Stimulated activated CD8-positive, alpha-beta memory T cell treated with anti-CD3 and anti-CD28 coated beads, Interleukin-2, amount 100 ng/mL, for 1 hour (primary cell): ENCODE data around the gene ACACA.

ENCODE experiments used
- DNase-seq, 2 donors: peaks; one replicate each; pipeline ENCODE4 v3.0.0-alpha.2; 2020; ENCODE audit warnings: low read depth in 2 of 2

Gene ACACA

GRCh38 chr17:37131669-37132611 is 274.7 kb downstream of the ACACA start:
- DNase-seq: no peak

DNA sequence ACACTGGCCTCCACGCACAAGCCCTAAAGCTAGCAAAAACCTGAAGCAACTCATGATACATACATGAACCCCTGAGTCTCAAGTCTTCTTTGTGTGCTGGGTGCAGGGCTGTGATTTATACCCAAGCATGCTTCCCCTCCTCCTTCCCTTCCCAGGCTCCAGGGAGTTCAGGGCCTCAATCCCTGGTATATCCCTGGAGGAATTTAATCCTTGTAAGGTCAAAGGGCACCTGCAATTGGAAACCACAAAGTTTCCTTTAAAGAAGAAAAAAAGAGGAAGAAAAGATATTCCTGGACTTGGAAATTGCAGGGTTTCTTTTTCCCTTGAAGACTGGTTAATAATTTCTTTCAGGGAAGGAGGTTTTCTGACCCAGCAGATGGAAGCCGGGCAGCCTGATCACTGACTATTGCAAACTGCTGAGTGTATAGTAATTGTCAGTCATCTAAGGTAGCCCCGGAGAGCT is 275.6 kb downstream of the ACACA start:
- no peak for DNase-seq

DNA sequence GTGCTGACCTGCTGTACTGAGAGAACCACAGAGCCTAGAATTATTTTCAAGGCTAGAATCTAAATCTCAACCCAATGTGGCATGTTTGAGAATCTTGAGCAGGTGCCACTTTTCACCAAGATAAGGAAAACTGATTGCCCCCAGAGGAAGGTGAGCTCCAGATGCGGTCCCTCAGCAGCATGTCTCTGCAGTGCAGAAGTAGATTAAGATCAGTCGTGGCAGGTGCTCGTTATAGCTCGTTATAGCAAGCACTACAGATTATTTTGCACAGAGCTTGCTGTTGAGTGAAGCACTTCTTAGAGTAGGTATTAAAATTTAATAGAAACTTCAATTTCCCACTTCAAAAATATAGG is 281.8 kb downstream of the ACACA start:
- no peak for DNase-seq

- DNase-seq: no peak
These were observed 282.5 kb downstream of the ACACA start for GRCh38 chr17:37123941-37124820.

GRCh38 chr17:37123386-37123785 is 283.2 kb downstream of the ACACA start:
- DNase-seq: no peak

DNA sequence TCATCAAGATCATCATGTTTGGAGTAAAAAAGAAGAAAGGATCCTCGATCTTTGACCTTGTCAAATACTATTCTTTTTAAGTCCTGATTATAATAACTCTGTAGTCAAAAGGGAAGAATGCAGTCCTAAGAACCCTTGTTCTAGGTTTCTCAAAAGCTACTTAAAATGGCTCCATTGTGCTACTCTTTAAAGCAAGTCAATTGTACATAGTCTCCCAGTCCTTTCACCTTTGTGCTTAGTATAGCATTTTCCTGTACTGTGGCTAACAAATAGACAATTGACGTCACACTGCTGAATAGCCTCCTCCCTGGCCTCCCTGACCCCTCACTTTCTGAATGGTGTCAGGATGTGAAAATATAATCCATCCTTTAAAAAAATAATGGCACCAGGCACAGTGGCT is 285.0 kb downstream of the ACACA start:
- DNase-seq: no peak

DNA sequence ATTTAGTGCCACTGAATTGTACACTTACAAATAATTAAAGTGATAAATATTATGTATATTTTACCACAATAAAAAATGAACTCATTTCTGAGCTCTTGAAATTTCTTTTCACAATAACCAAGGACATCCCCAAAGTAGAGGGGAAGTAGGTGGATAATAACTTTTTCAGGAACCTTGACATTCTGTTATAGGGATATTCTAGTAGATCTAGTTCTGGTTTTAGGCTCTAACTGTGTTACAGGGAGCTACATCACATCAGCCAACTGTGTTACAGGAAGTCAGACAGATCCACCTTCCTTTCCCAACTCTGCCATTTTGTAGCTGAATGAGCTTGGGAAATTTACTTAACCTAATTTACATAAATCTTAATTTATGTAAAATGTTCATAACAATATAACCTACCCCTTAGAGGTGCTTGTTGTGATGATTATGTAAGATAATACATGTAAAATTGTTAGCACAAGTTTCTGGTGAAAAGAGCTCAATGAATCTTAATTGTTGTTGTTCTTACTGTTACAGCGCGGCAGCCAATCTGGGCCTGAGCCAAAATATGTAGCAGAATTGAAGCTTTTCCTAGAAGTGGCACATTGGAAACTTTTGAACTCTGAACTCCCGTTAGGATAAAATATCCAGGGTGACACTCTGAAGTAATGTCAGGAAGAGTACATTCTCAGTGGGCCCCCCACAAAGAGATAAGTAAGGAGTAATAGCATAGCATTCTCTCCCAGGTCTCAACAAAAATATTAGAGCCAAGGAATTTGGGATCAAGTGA is 288.1 kb downstream of the ACACA start:
- no peak for DNase-seq

GRCh38 chr17:37117373-37118142 is 289.1 kb downstream of the ACACA start:
- DNase-seq: no peak

GRCh38 chr17:37116671-37117185 is 289.9 kb downstream of the ACACA start:
- no peak for DNase-seq

- DNase-seq: no peak
These were observed 295.3 kb downstream of the ACACA start for GRCh38 chr17:37111329-37111728.

- no peak for DNase-seq
These were observed 295.9 kb downstream of the ACACA start for GRCh38 chr17:37110746-37111145.

DNA sequence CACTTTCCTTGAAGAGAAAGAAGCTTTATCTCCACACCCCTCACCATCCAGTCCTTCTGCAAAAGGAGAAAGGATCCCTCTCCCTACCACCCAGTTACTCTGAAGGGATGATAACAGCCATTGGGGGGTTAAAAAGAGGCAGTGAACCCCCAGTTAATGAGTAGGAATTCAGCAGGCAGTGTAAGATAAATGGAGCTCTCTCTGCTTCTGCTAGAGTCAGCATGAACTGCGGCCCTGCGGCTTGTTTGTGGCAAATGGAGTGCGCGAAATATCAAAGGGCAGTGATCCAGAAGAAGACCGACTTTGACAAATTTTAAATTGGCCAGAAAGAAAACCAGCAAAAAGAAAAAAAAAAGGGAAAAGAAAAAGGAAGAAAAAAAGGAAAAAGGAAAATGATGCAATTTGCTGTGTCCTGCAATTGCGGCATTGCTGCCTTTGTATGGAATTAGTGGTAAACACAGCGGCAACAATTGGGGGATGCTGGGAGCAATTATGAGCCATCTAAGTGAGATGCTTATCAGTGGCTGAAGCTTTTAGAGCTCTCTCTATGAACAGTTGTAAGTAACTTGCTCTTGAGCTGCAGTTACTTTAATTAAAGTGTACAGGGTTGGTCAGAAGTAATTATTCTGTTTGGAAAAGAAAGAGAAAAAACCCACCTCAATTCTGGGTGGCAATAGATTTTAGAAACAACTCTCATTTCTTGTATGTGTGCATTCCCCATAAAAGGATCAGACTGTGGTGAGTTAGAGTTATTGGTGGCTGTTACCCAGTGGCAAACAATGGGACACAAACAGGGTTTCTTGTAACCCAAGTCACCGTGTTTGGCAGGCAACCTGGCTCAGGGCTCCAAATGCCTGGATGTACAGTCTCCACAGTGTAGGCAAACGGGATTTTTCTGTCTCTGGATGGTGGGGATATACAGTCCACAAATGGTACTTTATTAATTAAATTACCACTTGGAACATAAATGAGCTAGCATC is 296.6 kb downstream of the ACACA start:
- DNase-seq: no peak

GRCh38 chr17:37109106-37109505 is 297.5 kb downstream of the ACACA start:
- no peak for DNase-seq

GRCh38 chr17:37107406-37108083 is 299.1 kb downstream of the ACACA start:
- no peak for DNase-seq

DNA sequence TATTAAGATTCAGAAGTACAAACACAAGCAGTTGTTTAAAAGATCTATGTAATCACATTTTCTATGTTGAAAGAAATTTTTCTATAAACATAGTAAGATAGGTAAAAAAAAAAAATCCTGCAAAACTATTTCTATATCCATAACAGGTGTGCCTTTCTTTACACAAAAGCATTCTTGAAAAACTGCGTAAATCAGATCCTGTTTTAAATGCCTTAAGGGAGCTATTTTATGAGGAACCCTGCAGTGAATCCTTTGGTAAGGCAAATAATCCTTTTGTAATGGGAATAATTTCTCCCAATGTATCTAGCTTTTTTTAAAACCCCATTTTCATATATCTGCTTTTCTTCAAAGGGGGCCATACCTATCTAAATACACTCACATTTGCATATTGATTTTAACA is 300.6 kb downstream of the ACACA start:
- no peak for DNase-seq

DNA sequence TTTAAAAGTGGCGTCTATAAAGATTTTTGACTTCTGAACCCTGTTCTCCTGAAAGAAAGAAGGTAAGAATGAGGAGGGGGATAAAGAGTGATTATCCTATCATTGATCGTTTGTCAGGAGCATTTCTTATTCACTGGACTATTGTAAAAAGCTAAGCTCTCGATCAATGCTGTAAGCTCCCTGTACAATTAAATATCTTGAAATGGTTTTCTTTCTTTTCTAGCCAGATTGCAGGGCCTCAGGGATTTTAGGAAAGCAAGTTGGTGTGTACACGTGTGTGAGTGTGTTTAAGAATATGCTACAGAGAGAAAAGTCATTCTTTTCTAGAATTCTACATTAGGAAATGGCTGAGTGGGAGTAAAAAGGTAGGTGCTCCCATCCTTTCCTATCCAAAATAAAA is 303.4 kb downstream of the ACACA start:
- no peak for DNase-seq

- no peak for DNase-seq
These were observed 305.3 kb downstream of the ACACA start for GRCh38 chr17:37101306-37101705.

DNA sequence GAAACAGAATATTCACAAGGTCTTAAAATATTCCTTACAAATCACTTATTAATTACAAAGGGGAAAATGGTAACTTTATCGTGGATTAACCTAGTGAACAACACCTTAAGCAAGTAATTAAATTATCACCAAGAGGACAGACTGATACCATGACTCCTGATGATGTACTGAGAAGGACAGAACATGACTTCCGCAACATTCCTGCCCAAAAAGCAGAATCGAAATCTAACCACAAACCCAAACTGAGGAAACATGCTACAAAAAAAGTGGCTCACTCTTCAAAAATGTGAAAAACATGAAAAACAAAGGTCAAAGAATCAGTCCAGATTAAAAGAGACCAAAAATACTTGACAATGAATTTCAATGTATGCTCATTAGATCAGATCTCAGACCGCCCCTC is 306.4 kb downstream of the ACACA start:
- DNase-seq: no peak
